ENCODE results near the gene DNAJC3.
A peak's percentile ranks its signal among the peaks of the same experiment; 100 is the strongest.

The DNAJC3 gene

GRCh38 chr13:95676762-95677563, at the start of gene DNAJC3:
DNAJC3 (plus strand) TSS chr13:95677139; CDS start chr13:95677256, 117 bp downstream.
- TF ChIP-seq CTCF (IDR thresholded peaks at IDR 0.05; ENCODE audit: insufficient read depth, low read depth, low read length, missing control alignments): no peak
- DNase-seq (ENCODE audit: low read depth): peak; percentile 99

GRCh38 chr13:95627590-95627989, 49.3 kb upstream of the DNAJC3 start:
- TF ChIP-seq CTCF (IDR thresholded peaks at IDR 0.05; ENCODE audit: insufficient read depth, low read depth, low read length, missing control alignments): no peak
- no peak overlapping the region for H3K4me3 ChIP-seq (ENCODE audit: low read length)
- peak; percentile 59 for DNase-seq (ENCODE audit: low read depth)

More at GRCh38 chr13:95676762-95677563, at the start of gene DNAJC3:
- H3K4me3 ChIP-seq (ENCODE audit: low read length): peak within 1 kb of the TSS; percentile 85

- H3K4me3 ChIP-seq (ENCODE audit: low read length): no peak overlapping the region
- no peak for TF ChIP-seq CTCF (IDR thresholded peaks at IDR 0.05; ENCODE audit: insufficient read depth, low read depth, low read length, missing control alignments)
- DNase-seq (ENCODE audit: low read depth): no peak
Observed at GRCh38 chr13:95628488-95628887, 48.5 kb upstream of the DNAJC3 start.

GRCh38 chr13:95629071-95629470, 47.9 kb upstream of the DNAJC3 start:
- no peak for TF ChIP-seq CTCF (IDR thresholded peaks at IDR 0.05; ENCODE audit: insufficient read depth, low read depth, low read length, missing control alignments)
- no peak for DNase-seq (ENCODE audit: low read depth)
- H3K4me3 ChIP-seq (ENCODE audit: low read length): no peak overlapping the region

- TF ChIP-seq CTCF (IDR thresholded peaks at IDR 0.05; ENCODE audit: insufficient read depth, low read depth, low read length, missing control alignments): no peak
- no peak overlapping the region for H3K4me3 ChIP-seq (ENCODE audit: low read length)
- no peak for DNase-seq (ENCODE audit: low read depth)
Observed at GRCh38 chr13:95630593-95630992, 46.3 kb upstream of the DNAJC3 start.

- no peak for DNase-seq (ENCODE audit: low read depth)
- H3K4me3 ChIP-seq (ENCODE audit: low read length): no peak overlapping the region
- no peak for TF ChIP-seq CTCF (IDR thresholded peaks at IDR 0.05; ENCODE audit: insufficient read depth, low read depth, low read length, missing control alignments)
Observed at GRCh38 chr13:95636853-95637252, 40.1 kb upstream of the DNAJC3 start.

Measured in epithelial cell of esophagus (primary cell).